Hematopoietic multipotent progenitor cell treated with erythropoietin and hydrocortisone succinate and interleukin-3 and kit ligand, for 8 days (in vitro differentiated cells): ENCODE results near the gene PRTN3.

Experiments
- DNase-seq: peaks from one replicate; pipeline ENCODE4 v3.0.0-alpha.2; 2015

The PRTN3 gene

DNA sequence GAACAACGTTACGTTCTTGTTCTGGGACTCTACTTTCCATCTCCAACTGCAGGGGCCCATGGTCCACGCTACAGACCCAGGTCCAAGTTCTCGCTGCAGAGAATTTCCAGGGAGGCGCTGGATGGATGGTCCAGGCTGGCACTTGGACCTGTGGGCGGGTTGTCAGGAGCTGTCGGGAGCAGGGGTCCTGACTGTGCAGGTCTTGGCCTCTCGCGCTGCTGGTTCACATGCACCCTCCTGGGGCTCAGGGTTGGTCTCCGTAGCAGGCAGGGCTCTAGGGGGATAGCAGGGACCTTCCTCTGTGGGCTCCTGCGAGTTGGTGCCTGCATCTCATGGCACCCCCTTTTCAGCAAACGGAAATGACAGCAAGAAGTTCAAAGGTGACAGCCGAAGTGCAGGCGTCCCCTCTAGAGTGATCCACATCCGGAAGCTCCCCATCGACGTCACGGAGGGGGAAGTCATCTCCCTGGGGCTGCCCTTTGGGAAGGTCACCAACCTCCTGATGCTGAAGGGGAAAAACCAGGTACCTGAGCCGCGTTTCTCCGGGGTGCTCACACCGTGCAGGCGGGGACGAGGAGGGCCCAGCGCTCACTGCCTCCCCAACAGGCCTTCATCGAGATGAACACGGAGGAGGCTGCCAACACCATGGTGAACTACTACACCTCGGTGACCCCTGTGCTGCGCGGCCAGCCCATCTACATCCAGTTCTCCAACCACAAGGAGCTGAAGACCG lies 36.9 kb upstream of the PRTN3 start:
- no peak for DNase-seq

DNA sequence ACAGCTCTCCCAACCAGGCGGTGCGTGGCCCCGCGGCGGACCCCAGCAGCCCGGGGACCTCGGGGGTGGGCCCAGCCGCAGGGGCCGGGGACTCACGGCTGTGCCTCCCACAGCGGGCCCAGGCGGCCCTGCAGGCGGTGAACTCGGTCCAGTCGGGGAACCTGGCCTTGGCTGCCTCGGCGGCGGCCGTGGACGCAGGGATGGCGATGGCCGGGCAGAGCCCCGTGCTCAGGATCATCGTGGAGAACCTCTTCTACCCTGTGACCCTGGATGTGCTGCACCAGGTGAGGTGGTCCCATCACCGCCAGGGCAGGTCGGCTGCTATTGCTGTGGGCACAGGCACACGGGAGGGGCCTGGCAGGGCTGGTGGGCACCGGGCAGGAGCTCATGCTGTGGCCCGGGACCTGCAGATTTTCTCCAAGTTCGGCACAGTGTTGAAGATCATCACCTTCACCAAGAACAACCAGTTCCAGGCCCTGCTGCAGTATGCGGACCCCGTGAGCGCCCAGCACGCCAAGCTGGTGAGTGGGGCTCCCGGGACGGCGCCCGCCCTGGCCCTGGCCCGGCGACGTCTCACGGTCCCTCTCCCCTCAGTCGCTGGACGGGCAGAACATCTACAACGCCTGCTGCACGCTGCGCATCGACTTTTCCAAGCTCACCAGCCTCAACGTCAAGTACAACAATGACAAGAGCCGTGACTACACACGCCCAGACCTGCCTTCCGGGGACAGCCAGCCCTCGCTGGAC lies 36.2 kb upstream of the PRTN3 start:
- no peak for DNase-seq

- no peak for DNase-seq
Measured at GRCh38 chr19:805166-805551, 35.6 kb upstream of the PRTN3 start.

GRCh38 chr19:805600-806550 lies 34.9 kb upstream of the PRTN3 start:
- no peak for DNase-seq

DNA sequence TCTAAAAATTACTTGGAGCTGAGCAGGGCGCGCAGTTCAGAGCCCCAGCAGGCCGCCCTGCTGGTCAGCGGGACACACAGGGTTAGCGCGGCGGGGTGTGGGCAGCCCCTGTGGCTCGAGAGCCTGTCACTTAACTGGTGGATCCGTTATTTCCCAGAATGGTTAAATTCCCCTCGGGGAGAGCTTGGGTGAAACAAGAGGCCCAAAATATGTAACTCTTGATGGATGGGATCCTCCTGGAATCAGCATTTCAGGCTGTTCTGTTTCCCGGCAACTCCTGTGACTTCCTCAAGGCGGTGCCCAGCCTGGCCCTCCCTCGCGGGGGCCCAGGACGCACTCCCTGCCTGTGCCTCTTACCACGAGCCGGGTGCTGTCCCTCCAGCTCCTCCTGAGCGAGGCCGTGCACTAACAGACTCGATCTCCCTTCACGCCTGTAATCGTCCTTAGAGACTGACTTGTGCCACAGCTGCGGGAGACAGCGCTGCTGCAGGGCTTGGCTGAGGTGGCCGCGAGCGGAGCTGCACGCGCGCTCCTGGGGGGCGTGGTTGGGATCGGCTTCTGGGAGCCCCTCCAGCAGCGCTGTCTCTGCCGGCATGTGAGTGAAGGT lies 33.9 kb upstream of the PRTN3 start:
- no peak for DNase-seq

GRCh38 chr19:807627-808422 lies 33.0 kb upstream of the PRTN3 start:
- DNase-seq, result no peak

GRCh38 chr19:808423-808775 lies 32.4 kb upstream of the PRTN3 start:
- no peak for DNase-seq

GRCh38 chr19:810077-810855 lies 30.5 kb upstream of the PRTN3 start:
- no peak for DNase-seq

DNA sequence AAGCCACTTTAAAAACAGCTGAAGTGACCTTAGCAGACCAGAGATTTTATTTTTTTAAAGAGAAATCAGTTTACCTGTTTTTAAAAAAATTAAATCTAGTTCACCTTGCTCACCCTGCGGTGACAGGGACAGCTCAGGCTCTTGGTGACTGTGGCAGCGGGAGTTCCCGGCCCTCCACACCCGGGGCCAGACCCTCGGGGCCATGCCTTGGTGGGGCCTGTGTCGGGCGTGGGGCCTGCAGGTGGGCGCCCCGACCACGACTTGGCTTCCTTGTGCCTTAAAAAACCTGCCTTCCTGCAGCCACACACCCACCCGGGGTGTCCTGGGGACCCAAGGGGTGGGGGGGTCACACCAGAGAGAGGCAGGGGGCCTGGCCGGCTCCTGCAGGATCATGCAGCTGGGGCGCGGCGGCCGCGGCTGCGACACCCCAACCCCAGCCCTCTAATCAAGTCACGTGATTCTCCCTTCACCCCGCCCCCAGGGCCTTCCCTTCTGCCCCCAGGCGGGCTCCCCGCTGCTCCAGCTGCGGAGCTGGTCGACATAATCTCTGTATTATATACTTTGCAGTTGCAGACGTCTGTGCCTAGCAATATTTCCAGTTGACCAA lies 29.8 kb upstream of the PRTN3 start:
- no peak for DNase-seq

- no peak for DNase-seq
Measured at GRCh38 chr19:811506-812048, 29.2 kb upstream of the PRTN3 start.

GRCh38 chr19:812049-812746 lies 28.6 kb upstream of the PRTN3 start:
- DNase-seq, result no peak

GRCh38 chr19:812747-813218 lies 28.0 kb upstream of the PRTN3 start:
- no peak for DNase-seq

DNA sequence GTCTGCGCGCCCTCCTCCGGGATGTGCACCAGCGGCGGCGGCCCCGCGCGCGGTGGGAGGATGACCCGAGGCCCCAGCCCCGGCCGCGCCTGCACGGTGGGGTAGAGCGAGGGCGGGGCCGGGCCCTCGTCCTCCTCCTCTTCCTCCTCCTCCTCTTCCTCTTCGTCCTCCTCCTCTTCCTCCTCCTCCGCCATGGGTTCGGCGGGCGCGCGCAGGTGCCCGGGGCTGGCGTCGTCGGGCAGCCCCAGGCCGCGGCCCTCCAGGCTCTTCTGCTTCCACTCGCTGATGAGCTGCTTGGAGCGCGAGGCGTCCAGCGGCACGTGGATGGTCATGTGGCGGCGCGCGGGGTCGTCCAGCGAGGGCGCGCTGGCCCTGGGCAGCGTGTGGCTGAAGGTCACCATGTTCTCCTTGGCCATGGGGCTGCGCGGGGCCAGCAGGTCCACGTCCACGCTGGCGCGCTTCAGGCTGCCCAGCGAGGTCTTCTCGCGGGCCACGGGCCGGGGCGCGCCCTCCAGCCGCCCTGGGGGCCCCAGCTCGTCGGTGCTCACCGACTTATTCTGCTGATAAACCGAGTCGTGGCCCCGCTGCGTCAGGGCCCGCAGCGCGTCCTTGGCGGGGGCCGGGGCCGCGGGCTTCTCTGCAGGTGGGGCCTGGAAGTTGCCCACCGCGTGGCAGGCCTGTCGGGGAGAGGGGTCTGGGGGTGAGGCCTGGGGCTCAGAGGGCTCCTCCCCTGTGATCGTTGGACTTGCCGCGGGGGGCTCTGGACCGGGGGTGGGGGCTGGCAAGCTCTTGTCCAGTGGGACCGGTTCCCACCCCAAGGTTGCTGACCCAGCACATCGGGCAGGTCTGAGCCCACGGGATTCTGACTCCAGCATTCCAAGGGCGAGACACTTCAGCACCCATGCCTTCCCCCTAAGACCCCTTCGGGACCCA lies 27.3 kb upstream of the PRTN3 start:
- DNase-seq, result no peak

GRCh38 chr19:814152-815078 lies 26.4 kb upstream of the PRTN3 start:
- no peak for DNase-seq

- DNase-seq, result no peak
Measured at GRCh38 chr19:815079-815774, 25.6 kb upstream of the PRTN3 start.

GRCh38 chr19:815775-816499 lies 24.9 kb upstream of the PRTN3 start:
- no peak for DNase-seq
